ENCODE data around the gene OSGIN1.

DNA sequence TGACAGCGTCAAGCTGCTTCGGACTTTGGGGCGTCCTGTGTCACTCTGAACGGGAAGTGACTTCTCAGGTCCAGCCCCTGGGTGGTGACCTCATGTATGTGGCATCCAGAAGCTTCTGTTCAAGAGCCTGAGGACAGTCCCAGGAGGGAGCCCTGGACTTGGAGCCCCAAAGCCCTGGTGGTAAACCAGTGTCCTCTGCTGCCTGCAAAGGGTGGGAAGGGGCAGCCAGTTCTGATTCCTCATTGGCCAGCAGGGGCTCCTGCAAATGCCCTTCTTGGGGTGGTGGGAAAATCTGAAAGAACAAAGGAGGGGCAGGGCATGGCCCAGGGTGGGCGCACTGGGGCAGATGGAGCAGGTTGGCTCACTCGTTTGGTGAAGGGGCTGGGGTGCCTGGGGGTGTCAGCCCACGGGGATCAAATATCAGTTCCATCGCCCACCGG lies 1.6 kb downstream of the OSGIN1 start:
- TF ChIP-seq, protein P1, sequence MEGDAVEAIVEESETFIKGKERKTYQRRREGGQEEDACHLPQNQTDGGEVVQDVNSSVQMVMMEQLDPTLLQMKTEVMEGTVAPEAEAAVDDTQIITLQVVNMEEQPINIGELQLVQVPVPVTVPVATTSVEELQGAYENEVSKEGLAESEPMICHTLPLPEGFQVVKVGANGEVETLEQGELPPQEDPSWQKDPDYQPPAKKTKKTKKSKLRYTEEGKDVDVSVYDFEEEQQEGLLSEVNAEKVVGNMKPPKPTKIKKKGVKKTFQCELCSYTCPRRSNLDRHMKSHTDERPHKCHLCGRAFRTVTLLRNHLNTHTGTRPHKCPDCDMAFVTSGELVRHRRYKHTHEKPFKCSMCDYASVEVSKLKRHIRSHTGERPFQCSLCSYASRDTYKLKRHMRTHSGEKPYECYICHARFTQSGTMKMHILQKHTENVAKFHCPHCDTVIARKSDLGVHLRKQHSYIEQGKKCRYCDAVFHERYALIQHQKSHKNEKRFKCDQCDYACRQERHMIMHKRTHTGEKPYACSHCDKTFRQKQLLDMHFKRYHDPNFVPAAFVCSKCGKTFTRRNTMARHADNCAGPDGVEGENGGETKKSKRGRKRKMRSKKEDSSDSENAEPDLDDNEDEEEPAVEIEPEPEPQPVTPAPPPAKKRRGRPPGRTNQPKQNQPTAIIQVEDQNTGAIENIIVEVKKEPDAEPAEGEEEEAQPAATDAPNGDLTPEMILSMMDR (IDR thresholded peaks at IDR 0.05), result peak in 2 of 6 experiments; percentile 8 to 24
- peak; percentile 36 to 79 for TF ChIP-seq POLR2A (IDR thresholded peaks at IDR 0.05)

Data from Peyer's patch (tissue), 4 donors.